NCI-H128 (cell line): ENCODE data around the gene RASSF7.

ENCODE experiments used
- DNase-seq: peaks from one replicate; lab custom pipeline; 2025; ENCODE audit not compliant: unreplicated experiment; lab: John Stamatoyannopoulos, UW

RASSF7 gene

GRCh38 chr11:550746-551085 is 10.1 kb upstream of the RASSF7 start:
- no peak for DNase-seq

GRCh38 chr11:551131-551530 is 9.6 kb upstream of the RASSF7 start:
- no peak for DNase-seq

- no peak for DNase-seq
Measured at GRCh38 chr11:551596-551995, 9.2 kb upstream of the RASSF7 start.

- DNase-seq, result no peak
Measured at GRCh38 chr11:553083-553987, 7.4 kb upstream of the RASSF7 start.

- DNase-seq, result no peak
Measured at GRCh38 chr11:553988-554340, 6.8 kb upstream of the RASSF7 start.

GRCh38 chr11:554428-555226 is 6.1 kb upstream of the RASSF7 start:
- peak; percentile 65 for DNase-seq

- no peak for DNase-seq
Measured at GRCh38 chr11:555227-555779, 5.5 kb upstream of the RASSF7 start.

- DNase-seq, result no peak
Measured at GRCh38 chr11:555780-556661, 4.7 kb upstream of the RASSF7 start.

GRCh38 chr11:556662-557256 is 4.0 kb upstream of the RASSF7 start:
- no peak for DNase-seq

GRCh38 chr11:557328-558132 is 3.2 kb upstream of the RASSF7 start:
- DNase-seq, result no peak

GRCh38 chr11:558503-558902 is 2.3 kb upstream of the RASSF7 start:
- no peak for DNase-seq

GRCh38 chr11:559020-559620 is 1.6 kb upstream of the RASSF7 start:
- DNase-seq, result no peak

GRCh38 chr11:559712-560304 is 962 bp upstream of the RASSF7 start:
- DNase-seq, result no peak

- no peak for DNase-seq
Measured at GRCh38 chr11:561148-562003, 606 bp downstream of the RASSF7 start.

GRCh38 chr11:562046-562645 is 1.4 kb downstream of the RASSF7 start:
- DNase-seq, result no peak

- DNase-seq, result no peak
Measured at GRCh38 chr11:563066-563811, 2.5 kb downstream of the RASSF7 start.
